Myocyte (in vitro differentiated cells): ENCODE measurements around the gene TIAM2. TPM values are rescaled to one million over a fixed set of nuclear protein-coding genes. Genes with fewer than 3 reads are reported as not detected.
"Not testable (repeated sequence)": the region's sequence is repeated elsewhere in the genome, so short reads cannot be mapped to it uniquely, and the experiment has no call there.

Experiments
- DNase-seq: peaks from one replicate; pipeline ENCODE4 v3.0.0-alpha.2; 2012; ENCODE audit warnings: low read depth
- total RNA-seq: library from RNA; depleted of rRNA; stranded (reverse); fragments of >200 nt; gene quantifications from 2 replicates; pipeline ENCODE4 v1.2.3, GENCODE V29; 2014

The TIAM2 gene
- total RNA-seq, 1 donor from 2014 or later, result 29.4 TPM

DNA sequence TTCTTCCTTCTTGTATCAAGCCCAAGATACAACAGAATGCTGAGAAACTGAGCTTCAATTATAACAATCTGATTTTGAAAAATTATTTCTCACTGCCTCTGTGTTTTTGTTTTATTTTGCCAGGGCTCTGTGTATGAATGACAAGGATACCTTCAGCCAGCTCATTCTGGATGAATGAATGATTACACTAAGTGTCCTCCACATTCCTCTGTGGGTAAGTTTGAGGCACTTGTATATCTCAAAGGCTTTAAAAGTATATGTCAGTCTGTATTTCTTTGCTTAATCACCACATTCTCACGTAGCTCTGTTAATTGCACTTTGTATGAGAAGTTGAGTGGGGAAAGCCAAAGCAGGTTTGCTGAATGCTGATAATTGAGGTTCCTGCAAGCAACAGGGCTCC is 95.1 kb downstream of the TIAM2 start:
- no peak for DNase-seq

- DNase-seq, result no peak
These were observed 96.6 kb downstream of the TIAM2 start for GRCh38 chr6:155091756-155092155.

- DNase-seq, result peak; percentile 18
These were observed 98.3 kb downstream of the TIAM2 start for GRCh38 chr6:155093430-155093829.

DNA sequence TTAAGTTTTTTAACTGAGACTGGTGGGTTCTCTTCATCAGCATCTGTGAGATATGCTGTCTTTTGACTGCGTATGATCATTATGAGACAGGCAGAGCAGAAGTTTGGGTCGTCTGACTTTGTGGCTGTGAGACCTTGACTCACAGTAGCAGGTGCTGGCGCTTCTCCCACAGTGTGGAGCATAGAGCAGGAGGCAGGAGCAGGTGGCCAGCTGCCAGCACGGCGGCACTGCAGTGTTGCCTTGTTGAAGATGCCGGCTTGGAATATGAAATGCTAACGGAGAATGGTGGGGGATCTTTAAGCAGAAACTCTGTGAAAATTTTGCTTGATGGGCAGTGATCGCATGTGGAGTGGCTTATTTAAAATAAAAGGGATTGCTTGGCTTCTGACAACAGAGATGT is 105.0 kb downstream of the TIAM2 start:
- DNase-seq, result peak; percentile 96

DNA sequence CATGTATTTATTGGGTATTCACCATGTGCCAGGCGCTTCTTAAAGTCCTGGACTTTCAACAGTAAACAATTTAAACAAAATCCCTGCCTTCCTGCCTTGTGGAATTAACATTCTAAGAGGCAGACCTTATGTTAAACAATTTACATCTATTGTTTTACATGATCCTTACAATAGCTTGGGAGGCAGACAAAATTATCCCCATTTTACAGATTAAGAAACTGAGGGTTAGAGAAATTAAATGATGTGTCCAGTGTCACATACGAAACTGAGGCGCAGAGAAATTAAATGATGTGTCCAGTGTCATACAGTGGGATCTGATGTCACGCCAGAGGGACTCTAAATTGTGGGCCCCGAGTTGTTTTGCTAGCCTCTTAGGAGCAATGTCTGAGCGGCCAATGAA is 105.5 kb downstream of the TIAM2 start:
- DNase-seq, result no peak

- peak; percentile 17 for DNase-seq
These were observed 108.0 kb downstream of the TIAM2 start for GRCh38 chr6:155103083-155103645.

DNA sequence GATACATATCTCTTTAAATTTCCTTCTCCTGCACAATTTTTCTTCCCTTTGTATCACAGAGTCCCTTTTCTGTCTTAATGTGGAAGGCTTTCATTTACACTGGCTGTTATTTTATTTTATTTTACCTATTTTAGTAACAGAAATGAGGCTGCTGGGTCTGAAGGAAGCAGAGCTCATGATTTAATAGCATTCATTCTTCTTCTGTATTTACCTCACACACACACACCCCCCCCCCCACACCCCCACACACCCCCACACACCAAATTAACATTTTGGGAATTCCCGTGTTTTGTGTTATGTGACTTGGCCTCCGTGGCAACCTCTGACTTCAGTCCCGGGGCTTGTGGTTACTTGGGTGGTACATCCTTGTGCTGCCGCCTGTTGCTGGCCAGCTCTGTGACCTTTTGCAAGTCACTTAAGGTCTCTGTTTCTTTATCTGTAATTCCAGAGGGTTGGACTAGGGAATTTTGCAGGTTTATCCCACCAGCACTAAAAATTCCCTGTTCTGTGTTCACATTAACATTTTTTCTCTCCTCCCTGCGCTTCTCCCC is 108.8 kb downstream of the TIAM2 start:
- DNase-seq, result peak; percentile 45

- DNase-seq, result peak; percentile 92
These were observed 111.5 kb downstream of the TIAM2 start for GRCh38 chr6:155106456-155107115.

DNA sequence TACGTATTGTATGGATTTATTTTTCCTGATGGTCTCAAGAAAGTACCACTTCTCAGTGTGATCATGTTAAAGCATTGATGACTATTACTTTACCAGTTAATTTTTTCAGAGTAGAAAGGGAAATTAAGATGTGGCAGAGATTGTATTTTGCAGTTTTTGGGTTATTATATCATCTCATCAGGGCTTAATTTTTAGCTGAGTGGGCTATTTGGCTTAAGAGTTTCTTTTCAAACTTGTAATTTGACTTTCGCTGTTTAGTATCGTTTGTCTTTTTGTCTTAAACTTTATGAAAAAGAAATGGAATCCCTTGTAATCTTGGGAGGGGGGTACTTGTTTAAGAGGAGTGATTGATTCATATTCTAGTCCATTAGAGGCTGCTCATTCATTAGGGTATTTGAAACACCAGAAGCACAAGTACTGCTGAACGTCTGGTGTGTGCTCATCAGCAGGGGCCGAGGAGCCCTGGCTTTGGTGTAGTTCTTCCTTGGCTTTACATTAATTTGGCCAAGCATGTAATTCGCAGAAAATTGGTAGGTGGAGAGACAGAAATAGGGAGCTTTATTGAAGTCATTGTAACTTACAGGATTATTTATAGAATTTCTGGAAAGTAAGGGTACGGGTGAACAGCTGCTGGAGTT is 112.4 kb downstream of the TIAM2 start:
- DNase-seq, result peak; percentile 28

DNA sequence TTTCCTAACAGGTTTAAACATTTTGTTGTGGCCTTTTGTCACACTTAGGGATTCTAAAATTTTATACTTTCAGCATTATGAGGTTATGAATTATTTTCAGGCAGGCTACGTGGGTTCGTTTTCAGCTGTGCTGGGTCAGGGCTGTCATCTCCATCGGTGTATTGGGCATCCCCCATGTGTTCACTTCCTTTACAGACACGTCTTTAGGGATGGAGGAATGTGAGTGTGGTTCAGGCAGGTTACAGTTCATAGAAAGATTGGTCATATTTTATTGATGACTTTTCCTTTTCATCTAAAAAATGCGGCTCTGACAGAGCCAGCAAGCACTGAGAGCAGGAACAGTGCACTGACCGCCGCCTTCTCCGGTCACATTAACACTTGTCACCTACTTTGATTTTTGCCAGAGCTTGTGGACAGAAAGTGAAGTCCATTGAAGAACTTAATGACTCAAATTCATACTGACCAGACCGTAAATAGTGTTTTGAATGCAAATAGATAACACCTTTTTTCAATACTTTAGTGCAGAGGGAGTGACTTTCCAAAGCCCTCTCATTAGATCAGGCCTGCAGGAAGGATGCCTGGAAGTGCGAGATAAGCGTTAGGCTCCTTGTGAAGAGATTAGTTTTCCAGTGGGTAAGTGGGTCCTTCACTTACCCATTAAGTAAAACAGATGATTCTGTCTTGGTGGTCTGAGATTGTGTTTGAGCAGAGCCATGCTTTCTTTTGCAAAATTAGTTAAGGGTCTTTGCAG is 113.1 kb downstream of the TIAM2 start:
- DNase-seq, result peak; percentile 31

DNA sequence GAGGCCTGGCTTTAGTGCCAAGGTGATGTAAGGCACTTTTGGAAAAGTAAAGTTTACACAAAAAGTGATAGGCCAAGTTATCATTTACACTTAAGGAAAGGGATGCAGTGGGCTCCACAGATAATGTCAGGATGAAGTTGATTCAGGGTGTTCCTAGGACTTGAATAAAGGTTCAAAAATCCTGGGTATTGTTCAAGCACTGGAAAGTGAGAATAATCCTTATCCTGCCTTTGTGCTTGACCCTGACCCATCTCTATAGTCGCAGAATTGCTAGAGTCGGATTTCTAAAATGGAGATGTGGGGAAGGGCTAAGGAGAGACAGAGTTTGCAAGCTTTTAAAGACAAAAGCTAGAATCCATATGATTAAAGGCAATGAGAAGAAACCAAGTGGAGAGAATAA is 115.6 kb downstream of the TIAM2 start:
- no peak for DNase-seq

DNA sequence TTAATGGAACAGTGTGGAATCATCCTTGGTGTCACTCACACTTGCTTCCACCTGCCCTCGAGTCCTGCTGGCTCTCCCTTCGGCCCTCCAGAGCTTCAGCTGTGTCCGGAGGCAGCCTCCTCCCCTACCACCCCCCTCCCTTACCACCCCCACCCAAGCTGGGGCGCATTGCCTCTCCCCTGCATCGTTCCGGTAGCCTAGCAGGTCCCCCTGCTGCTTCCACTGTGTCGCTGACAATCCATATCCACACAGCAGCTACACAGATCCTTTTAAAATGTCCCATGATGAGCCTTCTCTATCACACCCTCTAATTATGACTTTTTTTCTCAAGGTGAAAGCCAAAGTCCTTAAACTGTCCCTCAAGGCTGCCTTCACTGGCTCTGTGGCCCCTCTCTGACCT is 117.6 kb downstream of the TIAM2 start:
- no peak for DNase-seq

DNA sequence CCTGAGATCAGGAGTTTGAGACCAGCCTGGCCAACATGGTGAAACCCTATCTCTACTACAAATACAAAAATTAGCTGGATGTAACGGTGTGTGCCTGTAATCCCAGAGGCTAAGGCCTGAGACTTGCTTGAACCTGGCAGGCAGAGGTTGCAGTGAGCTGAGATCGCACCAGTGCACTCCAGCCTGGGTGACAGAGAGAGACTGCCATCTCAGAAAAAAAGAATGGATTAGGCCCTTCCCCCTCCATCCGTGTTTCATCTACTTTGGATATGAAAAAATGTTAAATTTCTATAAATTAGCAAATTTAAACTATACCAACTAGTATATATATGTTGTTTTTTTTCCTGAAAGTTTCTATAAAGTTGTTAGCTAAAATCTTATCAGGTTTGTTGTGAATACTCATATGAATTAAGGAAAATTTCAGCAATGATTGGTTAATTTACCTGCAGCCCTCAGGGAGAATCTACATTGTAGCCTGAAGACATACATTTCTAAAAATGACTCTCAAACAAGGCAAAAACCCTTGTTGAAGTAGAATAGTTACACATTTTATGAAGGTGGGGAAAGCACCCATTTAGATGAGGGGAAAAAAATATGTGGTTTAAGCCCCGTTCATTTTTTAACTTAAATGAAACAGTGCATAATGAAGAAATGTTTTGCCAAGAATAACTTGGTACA is 120.9 kb downstream of the TIAM2 start:
- DNase-seq, result no peak

DNA sequence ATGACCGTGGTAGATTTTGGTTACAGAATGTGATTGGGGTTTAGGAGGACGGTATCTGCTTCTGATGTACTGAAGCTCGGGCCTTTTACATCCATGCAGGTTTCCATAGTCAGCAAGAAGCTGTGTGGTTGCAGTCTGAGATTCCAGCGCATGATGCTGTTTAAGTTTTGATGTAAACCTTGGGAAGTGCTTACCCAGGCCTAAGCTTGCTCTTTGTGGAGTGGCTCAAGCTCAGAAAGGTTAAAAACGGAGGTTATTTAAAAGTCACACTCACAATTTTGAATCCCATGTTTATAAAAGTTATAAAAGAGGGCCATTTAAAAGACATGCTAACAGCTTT is 121.4 kb downstream of the TIAM2 start:
- no peak for DNase-seq

- DNase-seq, result peak; percentile 57
These were observed 122.1 kb downstream of the TIAM2 start for GRCh38 chr6:155117256-155117655.

DNA sequence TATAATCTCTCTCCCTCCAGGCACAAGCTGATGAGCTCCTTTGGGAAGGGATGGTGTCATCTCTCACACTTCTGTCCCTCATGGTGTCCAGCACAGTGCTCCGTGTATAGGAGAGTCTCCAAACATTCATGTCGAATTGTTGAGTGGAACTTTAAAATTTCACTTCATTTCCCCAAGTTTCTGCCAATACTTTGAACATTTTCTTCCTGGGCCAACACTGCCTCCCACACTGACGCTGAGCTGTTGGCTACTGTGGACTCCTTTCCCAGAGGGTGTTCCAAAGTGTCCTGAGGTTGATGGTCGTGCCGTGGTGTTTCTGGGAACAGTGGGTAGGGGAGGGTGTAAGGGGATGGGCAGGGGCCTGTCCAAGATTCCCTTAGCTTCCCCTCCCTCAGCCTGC is 122.7 kb downstream of the TIAM2 start:
- no peak for DNase-seq

DNA sequence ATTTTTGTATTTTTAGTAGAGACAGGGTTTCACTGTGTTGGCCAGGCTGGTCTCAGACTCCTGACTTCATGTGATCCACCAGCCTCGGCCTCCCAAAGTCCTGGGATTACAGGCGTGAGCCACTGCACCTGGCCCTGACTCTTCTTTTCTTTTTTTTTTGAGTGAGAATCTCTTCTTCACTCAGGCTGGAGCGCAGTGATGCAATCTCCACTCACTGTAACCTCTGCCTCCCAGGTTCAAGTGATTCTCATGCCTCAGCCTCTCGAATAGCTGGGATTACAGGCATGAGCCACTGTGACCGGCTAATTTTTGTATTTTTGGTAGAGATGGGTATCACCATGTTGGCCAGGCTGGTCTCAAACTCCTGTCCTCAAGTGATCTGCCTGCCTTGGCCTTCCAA is 124.1 kb downstream of the TIAM2 start:
- not testable (repeated sequence) for DNase-seq

DNA sequence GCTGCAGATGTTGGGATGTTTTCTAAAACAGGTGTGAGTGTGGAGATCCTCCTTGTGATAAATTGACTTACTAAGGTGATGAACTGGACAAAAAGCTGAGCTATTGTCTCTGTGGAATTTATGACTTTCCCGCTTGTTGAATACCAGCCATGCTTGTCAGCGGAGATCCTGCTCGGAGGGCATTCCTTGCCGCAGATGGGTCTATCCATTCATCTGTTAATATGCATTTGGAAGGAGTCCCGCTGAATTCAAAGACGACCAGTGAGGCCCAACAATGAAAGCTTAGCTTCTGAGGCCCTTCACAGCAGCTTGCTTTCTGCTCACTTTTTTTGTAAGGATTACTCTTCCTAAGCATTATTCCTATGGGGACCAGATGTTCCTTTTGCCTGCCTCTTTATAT is 124.9 kb downstream of the TIAM2 start:
- DNase-seq, result no peak

GRCh38 chr6:155121294-155121693 is 126.2 kb downstream of the TIAM2 start:
- DNase-seq, result no peak

DNA sequence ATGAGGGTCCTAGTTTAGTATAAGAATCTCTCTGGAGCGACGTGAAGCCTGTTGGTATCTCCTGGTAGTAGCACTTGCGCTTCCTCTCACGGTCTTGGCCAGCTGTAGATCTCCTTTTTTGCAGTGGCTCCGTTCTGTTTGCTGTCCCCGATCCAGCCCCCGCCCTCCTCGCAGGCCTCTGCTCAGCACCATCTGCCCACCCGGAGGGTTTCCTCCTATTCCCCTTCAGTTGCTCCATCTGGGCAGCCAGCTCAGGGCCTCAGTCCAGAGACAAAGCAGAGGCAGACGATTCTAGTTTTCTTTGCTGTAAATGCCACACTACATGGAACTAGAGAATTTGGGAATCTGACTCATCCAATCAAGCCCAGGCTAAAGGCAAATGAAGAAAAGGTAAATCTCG is 126.6 kb downstream of the TIAM2 start:
- peak; percentile 51 for DNase-seq

- DNase-seq, result no peak
These were observed 127.3 kb downstream of the TIAM2 start for GRCh38 chr6:155122199-155122950.
